H9 (cell line): ENCODE data around the gene NXN. TPM values are rescaled to one million over a fixed set of nuclear protein-coding genes. Genes with fewer than 3 reads are reported as not detected.

Source experiments
- DNase-seq: peaks from one replicate; pipeline ENCODE4 v3.0.0-alpha.2; 2017
- H2AFZ ChIP-seq: one replicate; pipeline ENCODE4 v1.6.1; 2013; ENCODE audit warnings: mild to moderate bottlenecking, low read length, control low read depth, moderate library complexity
- H2AK5ac ChIP-seq: 2 replicates; pipeline ENCODE4 v1.6.1; 2013; ENCODE audit warnings: low read length, control low read depth, mixed read lengths; ENCODE audit not compliant: insufficient read length
- H2BK120ac ChIP-seq: one replicate; pipeline ENCODE4 v1.6.1; 2013; ENCODE audit warnings: low read depth, mild to moderate bottlenecking, low read length, control low read depth, inconsistent platforms; ENCODE audit not compliant: poor library complexity, severe bottlenecking
- H2BK12ac ChIP-seq: 2 replicates; pipeline ENCODE4 v1.6.1; 2013; ENCODE audit warnings: low read length, control low read depth, mixed read lengths, low read depth; ENCODE audit not compliant: insufficient read length
- H2BK15ac ChIP-seq: 2 replicates; pipeline ENCODE4 v1.6.1; 2013; ENCODE audit warnings: low read depth, low read length, control low read depth
- H2BK20ac ChIP-seq: one replicate; pipeline ENCODE4 v1.6.1; 2013; ENCODE audit warnings: low read depth, mild to moderate bottlenecking, low read length, control low read depth, inconsistent platforms; ENCODE audit not compliant: poor library complexity, severe bottlenecking
- H2BK5ac ChIP-seq: 2 replicates; pipeline ENCODE4 v1.6.1; 2013; ENCODE audit warnings: low read length, control low read depth, mixed read lengths; ENCODE audit not compliant: insufficient read length
- H3K14ac ChIP-seq: 2 replicates; pipeline ENCODE4 v1.6.1; 2013; ENCODE audit warnings: low read length, control low read depth; ENCODE audit not compliant: insufficient read depth
- H3K18ac ChIP-seq: 2 replicates; pipeline ENCODE4 v1.6.1; 2013; ENCODE audit warnings: low read depth, mild to moderate bottlenecking, mixed read lengths, low read length, control low read depth; ENCODE audit not compliant: insufficient read length
- H3K23ac ChIP-seq: 2 replicates; pipeline ENCODE4 v1.6.1; 2013; ENCODE audit warnings: low read length, control low read depth, mixed read lengths, low read depth; ENCODE audit not compliant: insufficient read length
- H3K23me2 ChIP-seq: 2 replicates; pipeline ENCODE4 v1.6.1; 2013; ENCODE audit warnings: low read depth, mild to moderate bottlenecking, mixed read lengths, low read length, control low read depth; ENCODE audit not compliant: insufficient read length, poor library complexity, severe bottlenecking
- H3K27ac ChIP-seq: 2 replicates; pipeline ENCODE4 v1.5.1; 2013; ENCODE audit warnings: low read length, control low read depth, mixed read lengths, low read depth; ENCODE audit not compliant: insufficient read length
- H3K27me3 ChIP-seq: 2 replicates; pipeline ENCODE4 v1.6.1; 2013; ENCODE audit warnings: low read length, control low read depth, inconsistent platforms; ENCODE audit not compliant: insufficient read depth
- H3K4ac ChIP-seq: 2 replicates; pipeline ENCODE4 v1.6.1; 2013; ENCODE audit warnings: low read depth, mild to moderate bottlenecking, control low read depth, inconsistent platforms, low read length, moderate library complexity
- H3K4me1 ChIP-seq: 2 replicates; pipeline ENCODE4 v1.6.1; 2013; ENCODE audit warnings: low read length, control low read depth, inconsistent platforms; ENCODE audit not compliant: insufficient read depth
- H3K4me2 ChIP-seq: 2 replicates; pipeline ENCODE4 v1.6.1; 2013; ENCODE audit warnings: low read length, control low read depth, mixed read lengths; ENCODE audit not compliant: insufficient read length, insufficient read depth
- H3K56ac ChIP-seq: 2 replicates; pipeline ENCODE4 v1.6.1; 2013; ENCODE audit warnings: low read depth, mild to moderate bottlenecking, mixed read lengths, low read length, control low read depth; ENCODE audit not compliant: insufficient read length
- H3K79me1 ChIP-seq: 2 replicates; pipeline ENCODE4 v1.6.1; 2013; ENCODE audit warnings: low read depth, mild to moderate bottlenecking, moderate library complexity, low read length, control low read depth, inconsistent platforms; ENCODE audit not compliant: insufficient read depth, poor library complexity, severe bottlenecking
- H3K79me2 ChIP-seq: 2 replicates; pipeline ENCODE4 v1.6.1; 2013; ENCODE audit warnings: low read length, control low read depth, inconsistent platforms; ENCODE audit not compliant: insufficient read depth
- H3K9ac ChIP-seq: 2 replicates; pipeline ENCODE4 v1.6.1; 2013; ENCODE audit warnings: low read length, control low read depth, mixed read lengths; ENCODE audit not compliant: insufficient read length; ENCODE audit errors: extremely low read depth
- H3K9me3 ChIP-seq: one replicate; pipeline ENCODE4 v1.6.1; 2013; ENCODE audit warnings: low read depth, low read length, inconsistent platforms; ENCODE audit not compliant: control insufficient read depth
- H3T11ph ChIP-seq: one replicate; pipeline ENCODE4 v1.6.1; 2013; ENCODE audit warnings: mild to moderate bottlenecking, low read length, control low read depth, inconsistent platforms
- H4K20me1 ChIP-seq: one replicate; pipeline ENCODE4 v1.6.1; 2013; ENCODE audit not compliant: control insufficient read depth, insufficient read length, insufficient read depth
- H4K5ac ChIP-seq: 2 replicates; pipeline ENCODE4 v1.6.1; 2013; ENCODE audit warnings: low read depth, mild to moderate bottlenecking, mixed read lengths, low read length, control low read depth; ENCODE audit not compliant: insufficient read length
- H4K8ac ChIP-seq: replicated peaks from 2 replicates; pipeline ENCODE4 v1.6.1; 2013; ENCODE audit warnings: low read length, control low read depth, mixed read lengths, low read depth; ENCODE audit not compliant: insufficient read length
- H4K91ac ChIP-seq: 2 replicates; pipeline ENCODE4 v1.6.1; 2013; ENCODE audit warnings: low read depth, mild to moderate bottlenecking, moderate library complexity, mixed read lengths, low read length, control low read depth; ENCODE audit not compliant: insufficient read length
- H3K27ac Mint-ChIP-seq, 3 experiments: 2 replicates in 2 of 3; 3 replicates in 1 of 3; pipeline ENCODE4 v1.8.0; 2020 to 2021; ENCODE audit warnings: mixed read lengths in 3 of 3, mild to moderate bottlenecking in 1 of 3, moderate library complexity in 1 of 3
- H3K27me3 Mint-ChIP-seq: 2 replicates; pipeline ENCODE4 v1.8.0; 2021; ENCODE audit warnings: low read depth, mild to moderate bottlenecking, moderate library complexity, mixed read lengths
- H3K36me3 Mint-ChIP-seq, 3 experiments: 2 replicates in 2 of 3; 3 replicates in 1 of 3; pipeline ENCODE4 v1.8.0; 2020 to 2021; ENCODE audit warnings: low read depth in 3 of 3, mixed read lengths in 3 of 3; ENCODE audit not compliant: insufficient read depth in 1 of 3
- H3K4me1 Mint-ChIP-seq, 2 experiments: 2 replicates each; pipeline ENCODE4 v1.8.0; 2020; ENCODE audit warnings: mixed read lengths in 2 of 2
- H3K4me3 Mint-ChIP-seq, 2 experiments: 2 replicates in 1 of 2; 3 replicates in 1 of 2; pipeline ENCODE4 v1.8.0; 2020 to 2021; ENCODE audit warnings: mild to moderate bottlenecking in 2 of 2, mixed read lengths in 2 of 2, moderate library complexity in 1 of 2
- H3K9me3 Mint-ChIP-seq, 2 experiments: 2 replicates in 1 of 2; 3 replicates in 1 of 2; pipeline ENCODE4 v1.8.0; 2020; ENCODE audit warnings: mild to moderate bottlenecking in 2 of 2, mixed read lengths in 2 of 2, moderate library complexity in 1 of 2
- WGBS: extraction: QIAGEN DNeasy Blood & Tissue Kit; methylation state at CpG from one replicate; pipeline ENCODE4 v1.1.7; 2013; ENCODE audit warnings: missing lambda C conversion rate, low lambda C conversion rate, mixed read lengths; ENCODE audit not compliant: insufficient read length; ENCODE audit errors: extremely low coverage; 5-methylcytosine and 5-hydroxymethylcytosine counted together
- total RNA-seq: library from RNA; stranded (reverse); gene quantifications from 2 replicates; pipeline ENCODE4 v1.2.1, GENCODE V29; 2021
- TF ChIP-seq, protein P1 (sequence below): fragments of 200-600 bp; sonication (generic); conservative IDR thresholded peaks from 3 replicates; pipeline ENCODE4 v1.8.0; 2021; ENCODE audit warnings: antibody characterized with exemption, mild to moderate bottlenecking

The NXN gene
- total RNA-seq, 1 experiment from 2014 or later = 93.6 TPM

DNA sequence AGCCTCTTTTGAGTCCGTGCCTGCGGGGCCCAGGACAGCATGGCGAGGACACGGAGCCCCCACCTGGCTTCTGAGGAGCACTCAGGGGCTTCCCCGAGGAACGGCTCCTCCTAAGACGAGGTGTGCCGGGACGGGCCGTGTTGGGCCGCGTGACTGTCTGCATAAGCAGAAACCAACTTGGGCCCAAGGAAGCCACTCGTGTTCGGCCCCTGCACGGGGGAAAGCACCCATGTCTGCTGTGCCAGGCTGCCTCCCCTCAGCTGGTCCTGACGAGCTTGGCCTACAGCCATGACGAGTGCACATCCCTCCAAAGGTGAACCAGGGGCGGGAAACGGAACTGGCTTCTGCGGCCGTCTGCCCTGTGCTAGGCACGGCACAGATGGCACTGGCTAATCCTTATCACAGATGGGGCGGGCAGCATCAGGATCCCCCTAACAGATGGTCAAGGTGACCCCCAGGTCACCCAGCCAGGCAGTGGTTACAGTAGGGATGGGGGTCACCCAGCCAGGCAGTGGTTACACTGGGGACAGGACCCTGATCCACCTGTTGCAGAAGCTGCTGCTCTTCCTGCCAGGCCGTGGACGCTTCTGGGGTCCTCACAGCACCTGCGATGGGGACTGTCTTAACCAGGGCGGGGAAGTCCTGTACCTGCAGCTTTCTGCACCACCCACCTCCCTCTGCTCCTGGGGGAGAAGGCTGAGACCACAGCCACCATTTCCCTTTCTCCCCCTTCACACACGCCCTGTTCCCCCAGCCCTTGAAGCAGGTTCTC lies 171.9 kb downstream of the NXN start:
- WGBS = no CpG with 5 or more reads among the region's 28 CpGs
- no peak overlapping the region for H3K56ac ChIP-seq
- no peak overlapping the region for H2BK5ac ChIP-seq
- H3K27ac Mint-ChIP-seq = no peak overlapping the region
- no peak overlapping the region for H3K4ac ChIP-seq
- H3T11ph ChIP-seq = no peak overlapping the region
- H2AFZ ChIP-seq = no peak overlapping the region
- H3K4me3 Mint-ChIP-seq = no peak overlapping the region
- no peak overlapping the region for H2BK15ac ChIP-seq
- H3K18ac ChIP-seq = no peak overlapping the region
- H3K79me2 ChIP-seq = no peaks in the 10 kb centered on the region; the same call in 1 of the 2 replicates
- no peak overlapping the region for H2BK20ac ChIP-seq
- peaks cover 21 to 41% (median 37%) of the 10 kb centered on the region in 3 experiments for H3K36me3 Mint-ChIP-seq
- DNase-seq = no peak
- H3K27me3 Mint-ChIP-seq = no peaks in the 10 kb centered on the region; the same call in 1 of the 2 replicates
- TF ChIP-seq, protein P1, sequence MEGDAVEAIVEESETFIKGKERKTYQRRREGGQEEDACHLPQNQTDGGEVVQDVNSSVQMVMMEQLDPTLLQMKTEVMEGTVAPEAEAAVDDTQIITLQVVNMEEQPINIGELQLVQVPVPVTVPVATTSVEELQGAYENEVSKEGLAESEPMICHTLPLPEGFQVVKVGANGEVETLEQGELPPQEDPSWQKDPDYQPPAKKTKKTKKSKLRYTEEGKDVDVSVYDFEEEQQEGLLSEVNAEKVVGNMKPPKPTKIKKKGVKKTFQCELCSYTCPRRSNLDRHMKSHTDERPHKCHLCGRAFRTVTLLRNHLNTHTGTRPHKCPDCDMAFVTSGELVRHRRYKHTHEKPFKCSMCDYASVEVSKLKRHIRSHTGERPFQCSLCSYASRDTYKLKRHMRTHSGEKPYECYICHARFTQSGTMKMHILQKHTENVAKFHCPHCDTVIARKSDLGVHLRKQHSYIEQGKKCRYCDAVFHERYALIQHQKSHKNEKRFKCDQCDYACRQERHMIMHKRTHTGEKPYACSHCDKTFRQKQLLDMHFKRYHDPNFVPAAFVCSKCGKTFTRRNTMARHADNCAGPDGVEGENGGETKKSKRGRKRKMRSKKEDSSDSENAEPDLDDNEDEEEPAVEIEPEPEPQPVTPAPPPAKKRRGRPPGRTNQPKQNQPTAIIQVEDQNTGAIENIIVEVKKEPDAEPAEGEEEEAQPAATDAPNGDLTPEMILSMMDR = no peak
- H3K4me1 Mint-ChIP-seq = peaks cover 0 to 3% of the 10 kb centered on the region in 2 experiments; a peak in 1 of 4 replicates
- H3K27me3 ChIP-seq = no peaks in the 10 kb centered on the region
- H3K9ac ChIP-seq = no peak overlapping the region
- H4K91ac ChIP-seq = no peak overlapping the region
- no peaks in the 10 kb centered on the region for H3K79me1 ChIP-seq
- no peak overlapping the region for H4K8ac ChIP-seq
- no peak overlapping the region for H2AK5ac ChIP-seq
- H3K27ac ChIP-seq = no peak overlapping the region
- H3K23ac ChIP-seq = no peak overlapping the region
- H4K5ac ChIP-seq = no peak overlapping the region
- no peak overlapping the region for H3K14ac ChIP-seq
- H4K20me1 ChIP-seq = no peaks in the 10 kb centered on the region
- no peak overlapping the region for H2BK120ac ChIP-seq
- no peaks in the 10 kb centered on the region for H3K23me2 ChIP-seq
- no peaks in the 10 kb centered on the region; the same call in 1 of the 2 replicates for H3K4me1 ChIP-seq
- H3K9me3 Mint-ChIP-seq = peaks cover 2% of the 10 kb centered on the region in 2 experiments; a peak in 2 of 5 replicates
- H3K4me2 ChIP-seq = no peak overlapping the region
- no peak overlapping the region for H2BK12ac ChIP-seq
- H3K9me3 ChIP-seq = no peaks in the 10 kb centered on the region
